Measurements from ENCODE around the gene CDH4.

Gene CDH4

DNA sequence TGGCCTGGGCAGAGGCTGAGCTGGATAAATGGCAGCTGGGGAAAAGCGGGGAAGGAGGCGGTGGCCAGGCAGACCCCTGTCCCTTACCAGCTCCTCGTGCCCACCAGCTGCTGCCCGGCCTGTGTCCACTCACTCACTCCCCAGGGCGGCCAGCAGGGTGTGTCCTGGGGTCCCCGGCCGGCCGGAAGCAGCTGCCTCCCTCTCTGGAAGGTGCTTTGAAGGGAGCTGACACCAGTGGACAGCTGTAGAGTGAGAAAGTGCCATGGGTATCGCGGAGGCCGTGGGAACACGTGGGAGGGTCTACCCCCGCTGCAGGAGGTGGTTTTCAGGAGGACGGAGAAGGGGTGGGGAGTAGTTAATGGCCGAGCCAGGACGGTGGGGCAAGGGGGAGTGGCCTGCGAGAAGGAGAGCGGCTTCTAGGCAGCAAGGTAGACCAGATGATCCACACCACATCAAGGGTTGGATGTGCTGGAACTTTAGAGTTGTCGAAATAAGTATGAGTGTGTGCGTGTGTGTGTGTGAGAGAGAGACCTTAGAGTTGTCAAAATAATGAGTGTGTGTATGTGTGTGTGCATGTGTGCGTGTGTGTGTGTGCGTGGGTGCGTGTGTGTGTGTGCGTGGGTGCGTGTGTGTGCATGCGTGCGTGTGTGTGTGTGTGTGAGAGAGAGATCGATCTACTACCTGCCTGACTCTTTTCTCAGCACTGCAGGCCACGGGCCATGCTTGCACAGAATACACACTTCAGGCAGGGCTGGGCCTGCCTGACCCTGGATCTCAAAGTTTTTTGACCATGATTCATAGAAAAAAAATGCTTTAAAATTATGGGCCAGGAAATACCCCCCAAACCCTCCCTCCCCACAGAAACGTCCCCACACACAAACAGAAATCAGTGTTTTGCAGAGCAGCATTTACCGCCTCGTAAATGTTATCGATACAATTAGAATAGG lies 43.9 kb downstream of the CDH4 start:
- TF ChIP-seq GATA1 (IDR thresholded peaks at IDR 0.05; ENCODE audit: low read depth, low read length) (no peak), POLR2A (IDR thresholded peaks at IDR 0.05; ENCODE audit: low read length) (no peak)
- DNase-seq = no peak

- TF ChIP-seq POLR2A (IDR thresholded peaks at IDR 0.05; ENCODE audit: low read length) = no peak
- no peak for TF ChIP-seq GATA1 (IDR thresholded peaks at IDR 0.05; ENCODE audit: low read depth, low read length)
- DNase-seq = no peak
These were observed 44.6 kb downstream of the CDH4 start for GRCh38 chr20:61296629-61297019.

DNA sequence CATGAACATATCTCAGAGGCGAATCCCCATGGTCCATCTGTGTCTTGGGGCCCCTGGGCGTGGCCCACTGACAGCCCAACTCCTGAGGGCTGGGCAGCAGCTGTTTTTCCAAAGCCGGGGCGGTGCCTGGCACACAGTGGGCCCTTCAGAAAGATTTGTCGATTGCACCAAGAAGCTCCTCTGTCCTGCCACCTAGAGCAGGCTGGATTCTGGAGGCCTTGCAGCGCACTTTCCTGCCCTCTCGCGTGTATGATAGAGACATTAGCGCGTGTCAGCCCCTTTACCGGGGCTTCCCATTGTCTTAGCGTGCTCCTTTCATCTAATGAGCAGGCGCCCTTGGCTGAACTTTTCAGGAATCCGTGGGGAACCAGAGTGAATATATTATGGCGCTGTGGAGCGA lies 45.4 kb downstream of the CDH4 start:
- no peak for DNase-seq
- no peak for TF ChIP-seq GATA1 (IDR thresholded peaks at IDR 0.05; ENCODE audit: low read depth, low read length)

DNA sequence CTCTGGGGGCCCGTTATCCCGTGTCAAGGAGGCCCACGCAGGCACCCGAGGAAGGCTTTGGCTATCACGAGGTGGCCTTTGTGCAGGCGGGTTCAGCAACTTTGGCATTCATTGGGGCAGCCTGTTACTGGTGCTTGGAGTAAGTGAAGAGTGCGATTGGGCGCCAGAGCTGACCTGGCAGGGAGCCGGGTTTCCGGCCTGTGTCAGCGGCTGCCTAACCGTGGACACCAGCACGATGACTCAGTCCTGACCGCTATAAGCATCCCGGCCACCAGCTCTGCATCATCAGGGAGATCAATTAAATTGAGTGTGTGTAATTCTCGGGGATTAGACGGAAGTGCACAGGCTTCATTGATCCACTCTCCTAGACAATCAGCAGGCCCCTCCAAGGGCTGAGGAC lies 45.9 kb downstream of the CDH4 start:
- no peak for DNase-seq

GRCh38 chr20:61298661-61299060 lies 46.6 kb downstream of the CDH4 start:
- DNase-seq = no peak
- TF ChIP-seq GATA1 (IDR thresholded peaks at IDR 0.05; ENCODE audit: low read depth, low read length) (no peak), POLR2A (IDR thresholded peaks at IDR 0.05; ENCODE audit: low read length) (no peak)

More for the DNA sequence above, 45.9 kb downstream of the CDH4 start:
- no peak for TF ChIP-seq POLR2A (IDR thresholded peaks at IDR 0.05; ENCODE audit: low read length)
- TF ChIP-seq GATA1 (IDR thresholded peaks at IDR 0.05; ENCODE audit: low read depth, low read length) = no peak

DNA sequence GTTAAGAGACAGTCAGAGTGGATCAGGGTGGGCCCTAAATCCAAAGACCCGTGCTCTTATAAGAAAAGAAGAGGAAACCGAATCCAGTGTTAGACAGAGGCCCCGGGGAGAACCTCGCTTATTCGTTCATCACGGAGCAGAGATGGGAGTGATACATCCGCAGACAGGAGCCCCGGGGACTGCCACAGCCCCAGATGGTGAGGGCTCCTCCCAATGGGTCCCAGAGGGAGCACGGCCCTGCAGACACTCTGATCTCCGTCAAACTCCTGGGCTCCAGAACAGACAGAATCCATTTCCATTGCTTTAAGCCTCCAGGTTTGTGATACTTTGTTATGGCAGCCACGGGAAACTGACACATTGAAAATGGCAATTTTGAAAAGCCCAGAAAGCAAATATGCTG lies 47.0 kb downstream of the CDH4 start:
- TF ChIP-seq GATA1 (IDR thresholded peaks at IDR 0.05; ENCODE audit: low read depth, low read length) (no peak), POLR2A (IDR thresholded peaks at IDR 0.05; ENCODE audit: low read length) (no peak)
- DNase-seq = no peak

- DNase-seq = no peak
- no peak for TF ChIP-seq POLR2A (IDR thresholded peaks at IDR 0.05; ENCODE audit: low read length)
- no peak for TF ChIP-seq GATA1 (IDR thresholded peaks at IDR 0.05; ENCODE audit: low read depth, low read length)
These were observed 47.6 kb downstream of the CDH4 start for GRCh38 chr20:61299618-61300017.

- no peak for DNase-seq
- TF ChIP-seq GATA1 (IDR thresholded peaks at IDR 0.05; ENCODE audit: low read depth, low read length) (no peak), POLR2A (IDR thresholded peaks at IDR 0.05; ENCODE audit: low read length) (no peak)
These were observed 48.2 kb downstream of the CDH4 start for GRCh38 chr20:61300293-61300692.

DNA sequence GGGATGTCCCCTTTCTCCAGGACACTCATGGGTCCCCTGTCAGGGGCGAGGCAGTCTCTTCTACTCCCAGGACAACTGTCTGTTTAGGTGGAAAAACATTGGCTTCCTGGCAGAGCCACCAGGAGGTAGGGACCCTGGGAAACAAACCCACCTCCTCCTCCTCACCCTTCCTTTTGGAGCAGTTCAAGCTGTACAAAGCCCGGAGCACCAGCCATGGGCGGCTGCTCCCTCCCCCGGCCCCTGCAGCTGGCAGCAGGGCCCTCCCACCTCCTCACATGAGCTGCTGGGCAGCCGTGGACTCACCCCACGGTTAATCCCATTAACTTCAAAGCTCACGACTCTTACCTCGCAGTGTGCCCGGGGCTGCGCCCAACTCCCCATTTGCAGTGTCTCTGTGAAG lies 48.6 kb downstream of the CDH4 start:
- no peak for DNase-seq
- TF ChIP-seq POLR2A (IDR thresholded peaks at IDR 0.05; ENCODE audit: low read length) (no peak), GATA1 (IDR thresholded peaks at IDR 0.05; ENCODE audit: low read depth, low read length) (no peak)

GRCh38 chr20:61301711-61302525 lies 49.9 kb downstream of the CDH4 start:
- no peak for DNase-seq
- TF ChIP-seq POLR2A (IDR thresholded peaks at IDR 0.05; ENCODE audit: low read length) (no peak), GATA1 (IDR thresholded peaks at IDR 0.05; ENCODE audit: low read depth, low read length) (no peak)

GRCh38 chr20:61303217-61303616 lies 51.2 kb downstream of the CDH4 start:
- DNase-seq = no peak
- TF ChIP-seq POLR2A (IDR thresholded peaks at IDR 0.05; ENCODE audit: low read length) (no peak), GATA1 (IDR thresholded peaks at IDR 0.05; ENCODE audit: low read depth, low read length) (no peak)

DNA sequence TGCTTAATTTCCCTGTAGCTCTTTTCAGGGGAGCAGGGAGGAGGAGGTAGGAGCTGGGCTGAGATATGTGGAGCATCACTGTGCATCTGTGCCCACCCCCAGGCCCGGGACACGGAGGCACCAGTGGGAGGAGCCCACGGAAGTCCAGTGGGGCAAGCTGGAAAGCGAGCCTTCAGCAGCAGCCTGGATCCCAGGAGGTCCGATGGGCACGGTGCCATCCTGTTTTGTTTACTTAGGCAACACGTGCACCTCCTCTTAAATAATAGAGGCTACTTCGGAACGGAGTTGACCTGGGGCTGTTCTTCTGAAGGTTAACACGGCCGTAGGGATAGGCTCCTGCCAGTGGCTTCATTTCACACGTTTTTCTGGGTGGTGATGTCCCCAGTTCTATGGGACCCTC lies 51.6 kb downstream of the CDH4 start:
- TF ChIP-seq GATA1 (IDR thresholded peaks at IDR 0.05; ENCODE audit: low read depth, low read length) (no peak), POLR2A (IDR thresholded peaks at IDR 0.05; ENCODE audit: low read length) (no peak)
- no peak for DNase-seq

DNA sequence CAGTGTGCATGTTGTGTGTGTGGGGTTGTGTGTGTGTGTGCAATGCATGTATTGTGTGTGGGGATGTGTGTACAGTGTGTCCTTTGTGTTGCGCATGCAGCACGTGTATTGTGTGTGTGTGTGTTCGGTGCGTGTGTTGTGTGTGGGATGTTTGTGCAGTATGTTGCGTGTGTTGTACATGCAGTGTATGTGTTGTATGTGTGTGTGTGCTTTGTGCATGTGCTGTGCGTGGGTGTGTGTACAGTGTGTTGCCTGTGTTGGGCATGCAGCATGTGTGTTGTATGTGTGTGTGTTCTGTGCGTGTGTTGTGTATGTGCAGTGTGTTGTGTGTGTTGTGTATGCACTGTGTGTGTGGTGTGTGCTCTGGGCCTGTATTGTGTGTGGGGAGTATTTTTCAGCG lies 52.7 kb downstream of the CDH4 start:
- DNase-seq = no peak
- TF ChIP-seq POLR2A (IDR thresholded peaks at IDR 0.05; ENCODE audit: low read length) = no peak
- TF ChIP-seq GATA1 (IDR thresholded peaks at IDR 0.05; ENCODE audit: low read depth, low read length) = no peak

- TF ChIP-seq GATA1 (IDR thresholded peaks at IDR 0.05; ENCODE audit: low read depth, low read length) (no peak), POLR2A (IDR thresholded peaks at IDR 0.05; ENCODE audit: low read length) (no peak)
These were observed 54.9 kb downstream of the CDH4 start for GRCh38 chr20:61306937-61307475.

More at GRCh38 chr20:61306937-61307475, 54.9 kb downstream of the CDH4 start:
- DNase-seq = no peak
